H54 (cell line): ENCODE measurements around the gene FAM187B.
"Not testable (repeated sequence)": the region's sequence is repeated elsewhere in the genome, so short reads cannot be mapped to it uniquely, and the experiment has no call there.

Source experiments
- DNase-seq: peaks from one replicate; pipeline ENCODE4 v3.0.0; 2011; ENCODE audit warnings: low spot score, mixed read lengths; ENCODE audit not compliant: insufficient read length
- FAIRE-seq: peaks from 3 replicates; lab custom pipeline; 2011; peaks lifted over from hg19 to GRCh38; lab: Jason Lieb, UNC
- POLR2A ChIP-seq: IDR thresholded peaks from 2 replicates; pipeline ENCODE4 v1.6.1; 2011; ENCODE audit warnings: low read depth, mild to moderate bottlenecking, low read length

FAM187B gene

GRCh38 chr19:35205733-35206323 lies 22.7 kb downstream of the FAM187B start:
- no peak for TF ChIP-seq POLR2A
- DNase-seq, result no peak
- no peak for FAIRE-seq

DNA sequence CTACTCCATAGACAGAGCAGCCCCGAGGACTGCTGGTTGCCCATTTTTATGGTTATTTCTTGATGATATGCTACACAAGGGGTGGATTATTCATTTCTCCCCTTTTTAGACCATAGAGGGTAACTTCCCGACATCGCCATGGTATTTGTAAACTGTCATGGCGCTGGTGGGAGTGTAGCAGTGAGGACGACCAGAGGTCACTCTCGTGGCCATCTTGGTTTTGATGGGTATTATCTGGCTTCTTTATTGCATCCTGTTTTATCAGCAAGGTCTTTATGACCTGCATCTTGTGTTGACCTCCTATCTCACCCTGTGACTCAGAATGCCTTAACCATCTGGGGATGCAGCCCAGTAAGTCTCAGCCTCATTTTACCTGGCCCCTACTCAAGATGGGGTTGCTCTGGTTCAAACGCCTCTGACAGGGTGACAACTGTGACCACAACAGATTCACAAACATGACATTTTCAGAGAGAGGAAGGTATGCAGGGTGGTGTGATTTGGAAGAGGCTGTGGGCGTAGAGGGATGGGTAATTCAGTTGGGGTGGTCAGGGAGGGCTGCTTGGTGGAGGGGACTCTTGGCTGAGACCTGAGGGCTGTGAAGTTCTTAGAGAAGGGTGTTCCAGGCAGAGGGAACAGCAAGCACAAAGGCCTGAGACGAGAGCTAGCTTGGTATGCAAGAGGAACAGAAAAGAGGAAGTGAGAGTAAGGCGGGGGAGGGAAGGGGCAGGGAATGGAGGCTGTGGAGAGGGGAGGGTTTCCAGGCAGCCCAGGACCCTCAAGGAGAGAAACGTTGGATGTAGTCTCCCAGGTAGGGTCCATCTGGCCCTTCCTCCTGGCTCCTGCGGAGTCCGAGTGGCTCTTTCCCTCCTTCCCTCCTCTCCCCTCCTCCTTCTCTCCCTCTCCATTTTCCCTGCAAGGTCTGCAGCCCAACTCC lies 23.5 kb downstream of the FAM187B start:
- TF ChIP-seq POLR2A, result no peak
- DNase-seq, result no peak
- FAIRE-seq, result no peak

GRCh38 chr19:35202722-35203688 lies 25.5 kb downstream of the FAM187B start:
- FAIRE-seq (no peak), DNase-seq (no peak)
- TF ChIP-seq POLR2A, result no peak

GRCh38 chr19:35199481-35199880 lies 29.1 kb downstream of the FAM187B start:
- FAIRE-seq, result no peak
- no peak for DNase-seq
- no peak for TF ChIP-seq POLR2A

DNA sequence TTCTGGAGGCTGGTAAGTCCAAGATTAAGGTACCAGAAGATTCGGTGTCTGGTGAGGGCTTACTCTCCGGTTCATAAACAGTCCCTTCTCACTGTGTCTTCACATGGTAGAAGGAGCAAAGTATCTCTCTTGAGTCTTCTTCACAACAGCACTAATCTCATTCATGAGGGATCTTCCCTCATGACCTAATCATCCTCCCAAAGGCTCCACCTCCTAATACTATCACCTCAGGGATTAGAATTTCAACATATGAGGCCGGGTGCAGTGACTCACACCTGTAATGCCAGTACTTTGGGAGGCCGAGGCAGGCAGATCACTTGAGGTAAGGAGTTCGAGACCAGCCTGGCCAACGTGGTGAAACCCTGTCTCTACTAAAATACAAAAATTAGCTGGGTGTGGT lies 31.7 kb downstream of the FAM187B start:
- DNase-seq, FAIRE-seq: not testable (repeated sequence)

GRCh38 chr19:35195830-35196229 lies 32.7 kb downstream of the FAM187B start:
- TF ChIP-seq POLR2A, result no peak
- no peak for DNase-seq

GRCh38 chr19:35194012-35194984 lies 34.2 kb downstream of the FAM187B start:
- FAIRE-seq (no peak), DNase-seq (no peak)
- no peak for TF ChIP-seq POLR2A

More at GRCh38 chr19:35195830-35196229, 32.7 kb downstream of the FAM187B start:
- FAIRE-seq, result no peak

- FAIRE-seq, result no peak
- TF ChIP-seq POLR2A, result no peak
- no peak for DNase-seq
These were observed 43.7 kb downstream of the FAM187B start for GRCh38 chr19:35184884-35185283.

DNA sequence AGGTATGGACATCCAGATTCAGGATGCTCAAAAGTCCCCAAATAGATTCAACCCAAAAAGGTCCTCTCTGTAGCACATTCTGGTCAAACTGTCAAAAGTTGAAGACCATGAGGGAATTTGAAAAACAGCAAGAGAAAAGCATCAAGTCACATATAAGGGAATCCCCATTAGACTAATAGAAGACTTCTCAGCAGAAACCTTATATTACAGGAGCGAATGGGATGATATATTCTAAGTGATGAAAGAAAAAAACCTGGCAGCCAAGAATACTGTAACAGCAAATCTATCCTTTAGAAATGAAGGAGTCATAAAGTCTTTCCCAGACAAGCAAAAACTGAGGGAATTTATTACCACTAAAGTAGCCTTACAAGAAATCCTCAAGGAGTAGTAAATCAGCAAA lies 44.3 kb downstream of the FAM187B start:
- FAIRE-seq (no peak), DNase-seq (no peak)
- TF ChIP-seq POLR2A, result no peak

DNA sequence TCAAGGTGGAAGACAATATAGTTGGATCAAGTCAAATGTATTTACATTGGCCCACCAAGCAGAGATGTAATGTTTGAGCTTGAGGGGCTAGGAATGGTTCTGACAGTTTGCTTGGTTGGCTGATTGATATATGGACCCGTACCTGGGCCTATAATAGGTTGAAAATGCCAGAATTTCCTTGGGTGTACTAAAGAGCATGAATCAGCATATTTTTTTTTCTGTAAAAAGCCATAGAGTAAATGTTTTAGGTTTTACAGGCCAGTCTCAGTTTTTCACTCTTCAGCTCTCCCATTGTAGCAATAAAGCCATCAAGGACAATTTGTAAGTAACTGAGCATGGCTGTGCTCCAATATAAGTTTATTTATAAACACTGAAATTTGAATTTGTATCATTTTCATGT lies 47.2 kb downstream of the FAM187B start:
- FAIRE-seq (no peak), DNase-seq (no peak)
- no peak for TF ChIP-seq POLR2A

GRCh38 chr19:35179830-35180229 lies 48.7 kb downstream of the FAM187B start:
- TF ChIP-seq POLR2A, result no peak
- FAIRE-seq, result no peak
- no peak for DNase-seq

DNA sequence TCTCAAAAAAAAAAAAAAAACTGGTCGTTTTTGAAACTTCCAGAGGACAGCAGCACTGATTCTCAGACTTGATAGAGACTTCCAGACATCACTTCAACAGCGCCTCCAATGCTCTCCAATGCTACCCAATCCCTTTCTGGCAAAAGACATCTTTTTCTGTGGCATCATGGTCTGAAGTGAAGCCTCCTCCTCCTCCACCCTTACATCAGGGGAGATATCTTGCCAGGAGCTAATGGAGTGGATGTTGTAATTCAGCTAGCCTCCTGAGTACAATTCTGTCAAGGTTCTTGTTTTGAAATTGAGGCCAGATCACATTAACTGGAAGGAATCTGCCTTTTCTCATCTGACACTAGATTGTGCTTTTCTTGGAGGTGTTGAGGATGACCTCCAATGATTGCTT lies 49.8 kb downstream of the FAM187B start:
- no peak for TF ChIP-seq POLR2A
- FAIRE-seq (no peak), DNase-seq (no peak)
